Large intestine (tissue), 12 donors: ENCODE results near the gene MGST1. TPM values are rescaled to one million over a fixed set of nuclear protein-coding genes. Genes with fewer than 3 reads are reported as not detected.

Source experiments
- DNase-seq, 2 donors: peaks; one replicate each; pipeline versions ENCODE4 v3.0.0 to v3.0.0-alpha.2; 2013
- H3K27ac ChIP-seq: one replicate; pipeline ENCODE4 v1.5.1; 2013; ENCODE audit warnings: low read length
- H3K27me3 ChIP-seq: 2 replicates; pipeline ENCODE4 v1.6.1; 2013; ENCODE audit warnings: low read length; ENCODE audit not compliant: control insufficient read depth, insufficient read depth
- H3K36me3 ChIP-seq: 2 replicates; pipeline ENCODE4 v1.6.1; 2013; ENCODE audit warnings: low read length; ENCODE audit not compliant: control insufficient read depth, insufficient read depth
- H3K4me1 ChIP-seq: one replicate; pipeline ENCODE4 v1.6.1; 2013; ENCODE audit warnings: low read length; ENCODE audit not compliant: control insufficient read depth, insufficient read depth
- H3K4me3 ChIP-seq: one replicate; pipeline ENCODE4 v1.5.1; 2013; ENCODE audit warnings: low read length
- H3K9me3 ChIP-seq: one replicate; pipeline ENCODE4 v1.6.1; 2013; ENCODE audit warnings: mild to moderate bottlenecking, low read depth, low read length, moderate library complexity; ENCODE audit not compliant: control insufficient read depth
- WGBS: methylation state at CpG from one replicate; pipeline ENCODE4 v1.1.5; 2013; ENCODE audit warnings: low lambda C conversion rate; ENCODE audit not compliant: insufficient coverage; 5-methylcytosine and 5-hydroxymethylcytosine counted together
- long read RNA-seq, 11 donors: transcript quantifications; one replicate each; lab custom pipeline, GENCODE V29; 2026
- polyA plus RNA-seq: library from polyadenylated mRNA; unstranded; fragments of 120-200 nt; gene quantifications from one replicate; pipeline ENCODE4 v1.2.1, GENCODE V29; 2013

The MGST1 gene
- polyA plus RNA-seq = 118 TPM
- long read RNA-seq, donor 1, transcript MGST1-205 (4 exons, 914 nt) = major isoform, 33 of 43 reads
- long read RNA-seq, donor 1, transcript MGST1-219 (1 exons, 1,842 nt) = minor isoform, 5 of 43 reads
- long read RNA-seq, donor 1, partial matches to known transcripts = 0 of 43 reads
- long read RNA-seq, donor 1, other reads (novel, unspliced or antisense) = 0 of 43 reads
- long read RNA-seq, donor 2, transcript MGST1-219 (1 exons, 1,842 nt) = minor isoform, 27 of 122 reads
- long read RNA-seq, donor 2, transcript MGST1-205 (4 exons, 914 nt) = major isoform, 76 of 122 reads
- long read RNA-seq, donor 2, partial matches to known transcripts = 12 of 122 reads
- long read RNA-seq, donor 2, other reads (novel, unspliced or antisense) = 0 of 122 reads
- long read RNA-seq, donor 3 = 0 reads
- long read RNA-seq, donor 4, partial matches to known transcripts = 0 of 7 reads
- long read RNA-seq, donor 4, other reads (novel, unspliced or antisense) = 0 of 7 reads
- long read RNA-seq, donor 5, transcript MGST1-205 (4 exons, 914 nt) = major isoform, 16 of 19 reads
- long read RNA-seq, donor 5, partial matches to known transcripts = 0 of 19 reads
- long read RNA-seq, donor 5, other reads (novel, unspliced or antisense) = 0 of 19 reads
- long read RNA-seq, donor 6, transcript MGST1-219 (1 exons, 1,842 nt) = minor isoform, 30 of 109 reads
- long read RNA-seq, donor 6, transcript MGST1-205 (4 exons, 914 nt) = major isoform, 52 of 109 reads
- long read RNA-seq, donor 6, partial matches to known transcripts = 17 of 109 reads
- long read RNA-seq, donor 6, other reads (novel, unspliced or antisense) = 0 of 109 reads
- long read RNA-seq, donor 7, transcript MGST1-205 (4 exons, 914 nt) = major isoform, 18 of 32 reads
- long read RNA-seq, donor 7, transcript MGST1-219 (1 exons, 1,842 nt) = minor isoform, 13 of 32 reads
- long read RNA-seq, donor 7, partial matches to known transcripts = 0 of 32 reads
- long read RNA-seq, donor 7, other reads (novel, unspliced or antisense) = 0 of 32 reads
- long read RNA-seq, donor 8, transcript MGST1-205 (4 exons, 914 nt) = major isoform, 111 of 164 reads
- long read RNA-seq, donor 8, transcript MGST1-219 (1 exons, 1,842 nt) = minor isoform, 34 of 164 reads
- long read RNA-seq, donor 8, partial matches to known transcripts = 11 of 164 reads
- long read RNA-seq, donor 8, other reads (novel, unspliced or antisense) = 0 of 164 reads
- long read RNA-seq, donor 9, transcript MGST1-205 (4 exons, 914 nt) = major isoform, 64 of 94 reads
- long read RNA-seq, donor 9, transcript MGST1-219 (1 exons, 1,842 nt) = minor isoform, 17 of 94 reads
- long read RNA-seq, donor 9, partial matches to known transcripts = 10 of 94 reads
- long read RNA-seq, donor 9, other reads (novel, unspliced or antisense) = 0 of 94 reads
- long read RNA-seq, donor 10, transcript MGST1-219 (1 exons, 1,842 nt) = minor isoform, 17 of 113 reads
- long read RNA-seq, donor 10, transcript MGST1-205 (4 exons, 914 nt) = major isoform, 76 of 113 reads
- long read RNA-seq, donor 10, partial matches to known transcripts = 11 of 113 reads
- long read RNA-seq, donor 10, other reads (novel, unspliced or antisense) = 0 of 113 reads
- long read RNA-seq, donor 11, transcript MGST1-219 (1 exons, 1,842 nt) = minor isoform, 19 of 90 reads
- long read RNA-seq, donor 11, transcript MGST1-205 (4 exons, 914 nt) = major isoform, 53 of 90 reads
- long read RNA-seq, donor 11, partial matches to known transcripts = 13 of 90 reads
- long read RNA-seq, donor 11, other reads (novel, unspliced or antisense) = 0 of 90 reads

GRCh38 chr12:16347391-16348298 lies at the start of gene MGST1:
MGST1 (plus strand) TSS chr12:16347645; CDS start chr12:16354253, 6,608 bp downstream.
- Histone ChIP-seq H3K36me3 (no peaks in the 10 kb centered on the region), H3K27me3 (no peaks in the 10 kb centered on the region), H3K9me3 (no peaks in the 10 kb centered on the region), H3K4me3 (peak within 1 kb of the TSS; percentile 59), H3K27ac (peak within 1 kb of the TSS; percentile 72), H3K4me1 (peaks cover 3% of the 10 kb centered on the region)
- DNase-seq = peak; percentile 62 to 83
- 0% methylated on average over 3 of the region's 31 CpGs for WGBS

- no peaks in the 10 kb centered on the region for H3K27me3 ChIP-seq
- H3K9me3 ChIP-seq = no peaks in the 10 kb centered on the region
- 100% methylated on average over 1 of the region's 2 CpGs for WGBS
- DNase-seq = no peak
- H3K27ac ChIP-seq = no peak overlapping the region
- H3K4me3 ChIP-seq = no peak overlapping the region
- no peaks in the 10 kb centered on the region for H3K36me3 ChIP-seq
- no peaks in the 10 kb centered on the region for H3K4me1 ChIP-seq
These were observed 48.0 kb upstream of the MGST1 start for GRCh38 chr12:16299403-16299802.

GRCh38 chr12:16300122-16300521 lies 47.3 kb upstream of the MGST1 start:
- no peak overlapping the region for H3K27ac ChIP-seq

GRCh38 chr12:16300736-16301135 lies 46.7 kb upstream of the MGST1 start:
- no peaks in the 10 kb centered on the region for H3K9me3 ChIP-seq
- H3K4me3 ChIP-seq = no peak overlapping the region
- no peak overlapping the region for H3K27ac ChIP-seq
- H3K27me3 ChIP-seq = no peaks in the 10 kb centered on the region
- H3K36me3 ChIP-seq = no peaks in the 10 kb centered on the region
- DNase-seq = no peak
- WGBS = 60% methylated on average over 1 of the region's 7 CpGs
- no peaks in the 10 kb centered on the region for H3K4me1 ChIP-seq

More at GRCh38 chr12:16300122-16300521, 47.3 kb upstream of the MGST1 start:
- Histone ChIP-seq H3K27me3 (no peaks in the 10 kb centered on the region), H3K9me3 (no peaks in the 10 kb centered on the region), H3K4me1 (no peaks in the 10 kb centered on the region), H3K36me3 (no peaks in the 10 kb centered on the region), H3K4me3 (no peak overlapping the region)
- no peak for DNase-seq
- WGBS = no CpG with 5 or more reads among the region's 1 CpG

- Histone ChIP-seq H3K9me3 (no peaks in the 10 kb centered on the region), H3K4me1 (no peaks in the 10 kb centered on the region), H3K27me3 (no peaks in the 10 kb centered on the region), H3K36me3 (no peaks in the 10 kb centered on the region), H3K4me3 (no peak overlapping the region), H3K27ac (no peak overlapping the region)
- no CpG with 5 or more reads among the region's 2 CpGs for WGBS
- DNase-seq = no peak
These were observed 43.5 kb upstream of the MGST1 start for GRCh38 chr12:16303939-16304338.

GRCh38 chr12:16307856-16308475 lies 39.5 kb upstream of the MGST1 start:
- Histone ChIP-seq H3K4me1 (no peaks in the 10 kb centered on the region), H3K9me3 (no peaks in the 10 kb centered on the region), H3K27me3 (no peaks in the 10 kb centered on the region), H3K36me3 (no peaks in the 10 kb centered on the region), H3K27ac (no peak overlapping the region), H3K4me3 (no peak overlapping the region)
- DNase-seq = no peak
- WGBS = 100% methylated on average over 1 of the region's 3 CpGs

- Histone ChIP-seq H3K36me3 (no peaks in the 10 kb centered on the region), H3K27ac (no peak overlapping the region), H3K4me3 (no peak overlapping the region), H3K27me3 (no peaks in the 10 kb centered on the region), H3K9me3 (no peaks in the 10 kb centered on the region), H3K4me1 (no peaks in the 10 kb centered on the region)
- 100% methylated on average over 1 of the region's 1 CpG for WGBS
- no peak for DNase-seq
These were observed 36.5 kb upstream of the MGST1 start for GRCh38 chr12:16310934-16311333.

- 86% methylated on average over 1 of the region's 1 CpG for WGBS
These were observed 24.4 kb upstream of the MGST1 start for GRCh38 chr12:16323010-16323409.

More at GRCh38 chr12:16323010-16323409, 24.4 kb upstream of the MGST1 start:
- H3K27ac ChIP-seq = no peak overlapping the region
- peaks cover 11% of the 10 kb centered on the region for H3K4me1 ChIP-seq
- peaks cover 5% of the 10 kb centered on the region for H3K9me3 ChIP-seq
- no peak for DNase-seq
- H3K27me3 ChIP-seq = no peaks in the 10 kb centered on the region
- H3K36me3 ChIP-seq = no peaks in the 10 kb centered on the region
- H3K4me3 ChIP-seq = no peak overlapping the region
